Mononuclear cell (primary cell): Measurements from ENCODE around the gene CDH13. TPM values are rescaled to one million over a fixed set of nuclear protein-coding genes. Genes with fewer than 3 reads are reported as not detected.

Experiments
- H3K27me3 ChIP-seq: 2 replicates; pipeline ENCODE4 v1.6.0; 2011; ENCODE audit warnings: low read length, control low read depth; ENCODE audit not compliant: insufficient read depth
- H3K4me1 ChIP-seq: 2 replicates; pipeline ENCODE4 v1.5.1; 2011; ENCODE audit warnings: mild to moderate bottlenecking, low read length, control low read depth; ENCODE audit not compliant: insufficient read depth
- H3K4me3 ChIP-seq: 2 replicates; pipeline ENCODE4 v1.5.1; 2011; ENCODE audit warnings: mild to moderate bottlenecking, low read length, moderate library complexity
- H3K9me3 ChIP-seq: 2 replicates; pipeline ENCODE4 v1.5.1; 2011; ENCODE audit warnings: low read depth, mild to moderate bottlenecking, control low read depth, low read length
- total RNA-seq: library from RNA; depleted of rRNA; stranded (reverse); fragments of >200 nt; gene quantifications from one replicate; pipeline ENCODE4 v1.2.3, GENCODE V29; 2012

The CDH13 gene
- total RNA-seq, 1 donor: 0.10 TPM

- H3K4me1 ChIP-seq: no peaks in the 10 kb centered on the region
- H3K27me3 ChIP-seq: no peaks in the 10 kb centered on the region
- no peaks in the 10 kb centered on the region for H3K9me3 ChIP-seq
- H3K4me3 ChIP-seq: no peak overlapping the region
Measured at GRCh38 chr16:83117810-83118209, 491.0 kb downstream of the CDH13 start.

DNA sequence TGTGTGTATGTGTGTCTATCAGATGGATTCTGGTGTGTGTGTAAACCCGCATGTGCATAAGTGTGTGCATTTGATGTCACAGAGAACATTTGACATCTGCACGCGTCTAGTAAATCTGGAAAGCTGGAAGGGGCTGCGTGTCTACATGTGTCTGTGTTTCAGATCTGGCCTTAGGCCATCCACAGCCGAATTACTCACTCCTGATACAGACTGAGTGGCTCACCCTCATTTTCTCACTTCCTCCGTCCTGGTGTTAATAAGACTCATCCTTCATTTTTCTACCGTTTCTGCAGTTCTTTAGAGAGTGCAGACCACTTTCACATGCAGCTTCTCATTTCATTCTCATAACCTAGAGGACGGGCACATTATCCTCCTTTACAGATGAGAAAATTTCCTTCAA is 491.6 kb downstream of the CDH13 start:
- no peaks in the 10 kb centered on the region for H3K27me3 ChIP-seq
- no peak overlapping the region for H3K4me3 ChIP-seq
- no peaks in the 10 kb centered on the region for H3K9me3 ChIP-seq
- no peaks in the 10 kb centered on the region for H3K4me1 ChIP-seq

- Histone ChIP-seq H3K4me1 (no peaks in the 10 kb centered on the region), H3K4me3 (no peak overlapping the region), H3K27me3 (peaks cover 3% of the 10 kb centered on the region), H3K9me3 (peaks cover 17% of the 10 kb centered on the region)
Measured at GRCh38 chr16:83125999-83126568, 499.3 kb downstream of the CDH13 start.

- Histone ChIP-seq H3K9me3 (peaks cover 17% of the 10 kb centered on the region), H3K4me3 (no peak overlapping the region), H3K4me1 (no peaks in the 10 kb centered on the region), H3K27me3 (peaks cover 3% of the 10 kb centered on the region)
Measured at GRCh38 chr16:83128041-83128440, 501.3 kb downstream of the CDH13 start.

- Histone ChIP-seq H3K4me3 (no peak overlapping the region), H3K4me1 (no peaks in the 10 kb centered on the region), H3K9me3 (peaks cover 10% of the 10 kb centered on the region), H3K27me3 (peaks cover 3% of the 10 kb centered on the region)
Measured at GRCh38 chr16:83130039-83130438, 503.3 kb downstream of the CDH13 start.

- Histone ChIP-seq H3K27me3 (no peaks in the 10 kb centered on the region), H3K4me1 (no peaks in the 10 kb centered on the region), H3K9me3 (no peaks in the 10 kb centered on the region), H3K4me3 (no peak overlapping the region)
Measured at GRCh38 chr16:83134638-83135037, 507.9 kb downstream of the CDH13 start.

DNA sequence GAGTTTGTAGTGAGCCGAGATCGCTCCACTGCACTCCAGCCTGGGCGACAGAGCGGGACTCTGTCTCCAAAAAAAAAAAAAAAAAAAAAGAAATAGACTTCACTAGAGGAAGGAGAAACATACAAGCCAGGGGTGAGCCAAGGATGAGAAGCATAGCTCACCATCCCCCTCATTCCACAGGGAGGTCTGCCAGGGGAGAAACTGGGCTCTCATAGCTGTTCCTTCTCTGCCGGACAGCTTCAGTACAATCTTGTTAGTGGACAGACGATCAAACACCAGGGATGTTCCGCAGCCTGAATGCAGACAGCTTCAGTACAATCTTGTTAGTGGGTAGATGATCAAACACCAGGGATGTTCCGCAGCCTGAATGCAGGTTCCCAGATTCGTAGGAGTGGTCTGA is 509.6 kb downstream of the CDH13 start:
- H3K27me3 ChIP-seq: no peaks in the 10 kb centered on the region
- no peak overlapping the region for H3K4me3 ChIP-seq
- no peaks in the 10 kb centered on the region for H3K4me1 ChIP-seq
- no peaks in the 10 kb centered on the region for H3K9me3 ChIP-seq

DNA sequence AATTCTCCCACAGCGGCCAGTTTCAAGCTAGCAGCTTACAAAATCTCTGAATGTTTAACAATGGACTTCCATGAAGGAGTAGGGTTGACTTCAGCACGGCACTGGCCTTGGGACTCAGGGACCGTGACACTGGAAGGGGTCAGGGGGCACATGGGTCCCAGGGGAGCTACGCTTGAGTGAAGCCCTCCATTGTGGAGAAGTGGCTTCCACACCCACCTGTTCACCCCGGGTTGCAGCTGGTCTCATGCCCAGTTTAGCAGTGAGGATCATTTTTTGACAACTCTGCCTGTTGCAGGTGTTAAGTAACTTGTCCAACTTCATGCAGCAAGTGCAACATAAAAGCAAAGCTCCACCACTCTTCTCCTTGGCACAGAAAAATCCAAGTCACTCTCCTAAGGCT is 510.2 kb downstream of the CDH13 start:
- no peaks in the 10 kb centered on the region for H3K9me3 ChIP-seq
- no peaks in the 10 kb centered on the region for H3K27me3 ChIP-seq
- no peaks in the 10 kb centered on the region for H3K4me1 ChIP-seq
- H3K4me3 ChIP-seq: no peak overlapping the region

GRCh38 chr16:83137326-83137781 is 510.6 kb downstream of the CDH13 start:
- Histone ChIP-seq H3K9me3 (no peaks in the 10 kb centered on the region), H3K27me3 (no peaks in the 10 kb centered on the region), H3K4me3 (no peak overlapping the region), H3K4me1 (no peaks in the 10 kb centered on the region)

- no peaks in the 10 kb centered on the region for H3K9me3 ChIP-seq
- H3K4me3 ChIP-seq: no peak overlapping the region
- no peaks in the 10 kb centered on the region for H3K4me1 ChIP-seq
Measured at GRCh38 chr16:83137894-83138293, 511.1 kb downstream of the CDH13 start.

GRCh38 chr16:83138512-83138911 is 511.7 kb downstream of the CDH13 start:
- Histone ChIP-seq H3K9me3 (no peaks in the 10 kb centered on the region), H3K4me3 (no peak overlapping the region)

More at GRCh38 chr16:83137894-83138293, 511.1 kb downstream of the CDH13 start:
- no peaks in the 10 kb centered on the region for H3K27me3 ChIP-seq

DNA sequence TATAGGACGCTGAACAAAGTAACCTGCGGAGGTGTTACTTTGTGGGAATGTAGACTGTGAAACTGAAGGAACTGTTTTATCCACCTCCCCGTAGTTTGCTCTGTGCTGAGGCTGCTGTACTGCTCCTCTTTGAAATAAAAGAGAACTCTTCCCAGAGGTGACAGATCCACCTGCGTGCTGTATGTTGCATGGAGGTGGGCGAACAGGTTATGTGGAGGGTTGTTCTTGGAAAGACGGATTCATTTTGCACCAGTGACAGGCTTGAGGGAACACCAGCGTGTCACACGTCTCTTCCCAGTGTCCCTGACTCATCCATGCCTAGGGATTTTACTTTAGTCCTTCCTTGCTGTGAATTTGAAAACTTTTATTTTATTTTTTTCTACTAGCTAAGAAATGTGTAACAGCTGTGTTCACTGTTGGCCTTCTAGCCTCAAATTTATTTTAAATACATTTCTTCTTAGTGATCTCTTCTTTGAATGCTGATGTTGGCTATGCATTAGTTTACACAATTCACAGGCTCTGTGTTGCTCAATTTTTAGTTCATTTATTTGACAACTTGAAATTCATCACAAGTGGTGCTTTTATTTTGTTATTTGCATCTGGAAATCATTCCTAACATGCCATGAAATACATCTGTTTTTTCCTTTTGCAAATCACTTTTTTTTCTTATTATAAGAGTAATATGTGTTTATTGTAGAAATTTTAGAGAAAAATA is 512.4 kb downstream of the CDH13 start:
- no peak overlapping the region for H3K4me3 ChIP-seq
- no peaks in the 10 kb centered on the region for H3K27me3 ChIP-seq
- no peaks in the 10 kb centered on the region for H3K9me3 ChIP-seq
- no peaks in the 10 kb centered on the region for H3K4me1 ChIP-seq

More at GRCh38 chr16:83138512-83138911, 511.7 kb downstream of the CDH13 start:
- Histone ChIP-seq H3K27me3 (no peaks in the 10 kb centered on the region), H3K4me1 (no peaks in the 10 kb centered on the region)

DNA sequence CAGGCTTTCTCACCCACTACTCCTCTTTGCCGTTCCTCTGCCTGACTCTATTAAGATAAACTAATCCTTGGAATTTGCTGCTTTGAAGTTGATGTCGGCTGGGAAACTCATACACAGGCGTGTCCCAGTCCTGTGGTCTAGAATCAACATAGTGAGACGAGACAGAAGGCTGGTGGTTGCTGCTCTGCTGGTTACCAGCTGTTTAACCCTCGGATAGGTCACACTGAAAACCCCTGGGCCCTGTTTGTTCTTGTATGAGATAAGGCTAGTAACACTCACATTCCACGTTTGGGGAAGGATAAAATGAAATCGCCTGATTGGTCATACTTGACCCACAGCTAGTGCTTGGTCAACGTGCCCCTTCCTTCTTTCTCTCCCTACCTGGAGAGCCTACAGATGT is 517.0 kb downstream of the CDH13 start:
- Histone ChIP-seq H3K27me3 (no peaks in the 10 kb centered on the region), H3K4me1 (no peaks in the 10 kb centered on the region), H3K9me3 (no peaks in the 10 kb centered on the region), H3K4me3 (no peak overlapping the region)

- H3K9me3 ChIP-seq: no peaks in the 10 kb centered on the region
- H3K4me1 ChIP-seq: no peaks in the 10 kb centered on the region
- no peaks in the 10 kb centered on the region for H3K27me3 ChIP-seq
- no peak overlapping the region for H3K4me3 ChIP-seq
Measured at GRCh38 chr16:83145297-83145696, 518.5 kb downstream of the CDH13 start.

DNA sequence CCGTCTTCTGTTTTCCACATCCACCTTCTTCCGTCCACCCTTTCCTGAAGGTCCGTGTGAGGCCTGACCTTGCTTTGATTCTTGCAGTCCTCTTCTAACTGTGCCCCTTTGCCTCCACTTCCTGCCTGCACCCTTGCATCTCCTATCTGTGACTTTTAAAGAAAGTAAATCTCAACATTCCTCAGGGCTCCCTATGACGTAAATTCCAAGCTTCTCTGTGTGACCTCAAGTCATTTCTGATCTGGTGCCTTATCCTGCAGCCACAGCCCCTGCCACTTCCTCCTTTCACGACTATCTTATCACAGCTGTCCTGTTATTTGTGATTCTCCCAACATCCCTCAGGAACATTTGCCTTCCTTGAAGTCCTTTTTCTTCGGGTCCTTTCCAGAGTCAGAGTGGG is 520.5 kb downstream of the CDH13 start:
- H3K9me3 ChIP-seq: no peaks in the 10 kb centered on the region
- no peaks in the 10 kb centered on the region for H3K4me1 ChIP-seq
- no peaks in the 10 kb centered on the region for H3K27me3 ChIP-seq
- no peak overlapping the region for H3K4me3 ChIP-seq
